HepG2 (cell line): ENCODE results near the gene BTG1. TPM values are rescaled to one million over a fixed set of nuclear protein-coding genes. Genes with fewer than 3 reads are reported as not detected.

Experiments
- ATAC-seq: fragments of 200-7000 bp; cut with Tn5 transposase; 3 replicates; pipeline ENCODE4 v1.9.1; 2020; ENCODE audit warnings: mild to moderate bottlenecking, moderate library complexity
- BruUV-seq: library from RNA; stranded (reverse); fragments of 400-500 nt; replicated peaks from 2 replicates; lab custom pipeline; 2021; lab: Mats Ljungman, UMichigan
- CTCF ChIA-PET: fragments of 300-600 bp; formaldehyde crosslinking; extraction: SDS; loops from one replicate; lab custom pipeline; 2021; ENCODE audit warnings: low total read pairs, inconsistent platforms, low intra/inter-chr PET ratio; lab: Yijun Ruan, JAX
- POLR2A ChIA-PET: fragments of 350-600 bp; sonication (Branson Sonifier 250); formaldehyde crosslinking; loops from one replicate; lab custom pipeline; 2020; ENCODE audit warnings: antibody characterized with exemption, inconsistent platforms; lab: Yijun Ruan, JAX
- DNase-seq: peaks from one replicate; pipeline ENCODE4 v3.0.0-alpha.2; 2015; ENCODE audit warnings: low spot score
- FAIRE-seq: peaks from 3 replicates; lab custom pipeline; 2011; peaks lifted over from hg19 to GRCh38; lab: Jason Lieb, UNC
- H2AFZ ChIP-seq: one replicate; pipeline ENCODE4 v1.6.1; 2011; ENCODE audit warnings: low read length, inconsistent platforms
- H3K27ac ChIP-seq: fragments of 300-600 bp; 3 replicates; pipeline ENCODE4 v1.8.0; 2011; ENCODE audit warnings: mixed run types, mild to moderate bottlenecking, mixed read lengths, low read length, inconsistent platforms; ENCODE audit not compliant: insufficient read depth; ENCODE audit errors: extremely low read length
- H3K27me3 ChIP-seq, 2 experiments: fragments of 200-600 bp in 1 of 2; 2 replicates in 1 of 2; 3 replicates in 1 of 2; pipeline versions ENCODE4 v1.6.0 to v1.8.0; 2011; ENCODE audit warnings: low read length in 2 of 2, mild to moderate bottlenecking in 2 of 2, moderate library complexity in 2 of 2, inconsistent platforms in 1 of 2; ENCODE audit not compliant: insufficient read depth in 2 of 2, control insufficient read depth in 1 of 2
- H3K36me3 ChIP-seq, 2 experiments: fragments of 200-600 bp in 1 of 2; replicated peaks in 1 of 2; 2 replicates in 1 of 2; 3 replicates in 1 of 2; pipeline versions ENCODE4 v1.5.1 to v1.8.0; 2011; ENCODE audit warnings: low read length in 2 of 2, inconsistent platforms in 1 of 2; ENCODE audit not compliant: insufficient read depth in 2 of 2, control insufficient read depth in 1 of 2
- H3K4me1 ChIP-seq: 2 replicates; pipeline ENCODE4 v1.5.1; 2012; ENCODE audit warnings: low read length, inconsistent platforms; ENCODE audit not compliant: insufficient read depth
- H3K4me2 ChIP-seq: 2 replicates; pipeline ENCODE4 v1.6.0; 2011; ENCODE audit warnings: low read depth, low read length, inconsistent platforms
- H3K4me3 ChIP-seq, 3 experiments: fragments of 200-600 bp in 1 of 3; sonication (generic), shearing (Covaris generic) in 1 of 3; replicated peaks in 1 of 3; 2 replicates each; pipeline ENCODE4 v1.5.1; 2011 to 2016; ENCODE audit warnings: low read length in 3 of 3, inconsistent platforms in 2 of 3, low read depth in 2 of 3, mild to moderate bottlenecking in 2 of 3, control low read depth in 1 of 3, mixed read lengths in 1 of 3; ENCODE audit not compliant: insufficient read depth in 1 of 3
- H3K79me2 ChIP-seq: one replicate; pipeline ENCODE4 v1.6.1; 2011; ENCODE audit warnings: low read length, inconsistent platforms; ENCODE audit not compliant: insufficient read depth
- H3K9ac ChIP-seq: 2 replicates; pipeline ENCODE4 v1.6.0; 2011; ENCODE audit warnings: mild to moderate bottlenecking, low read depth, low read length, inconsistent platforms; ENCODE audit not compliant: insufficient read depth
- H3K9me3 ChIP-seq: 2 replicates; pipeline ENCODE4 v1.5.1; 2012; ENCODE audit warnings: mild to moderate bottlenecking, low read length
- H4K20me1 ChIP-seq: 2 replicates; pipeline ENCODE4 v1.6.0; 2011; ENCODE audit warnings: inconsistent platforms, mild to moderate bottlenecking, low read length, moderate library complexity; ENCODE audit not compliant: insufficient read depth
- NAIF1 ChIP-seq: sonication (generic); formaldehyde crosslinking; IDR thresholded peaks from 2 replicates; pipeline ENCODE4 v1.5.0; 2020; ENCODE audit warnings: mild to moderate bottlenecking, missing genetic modification reagents, borderline replicate concordance
- SRSF4 ChIP-seq: fragments of 200-400 bp; formaldehyde crosslinking; IDR thresholded peaks from one replicate; pipeline ENCODE4 v1.6.1; 2018; ENCODE audit warnings: mild to moderate bottlenecking, low read depth, low read length, moderate library complexity; ENCODE audit not compliant: poor library complexity, severe bottlenecking
- ZFP62 ChIP-seq: sonication (generic); formaldehyde crosslinking; IDR thresholded peaks from 2 replicates; pipeline ENCODE4 v1.4.0; 2020; ENCODE audit warnings: missing genetic modification reagents
- ZKSCAN5 ChIP-seq: sonication (generic); formaldehyde crosslinking; IDR thresholded peaks from 2 replicates; pipeline ENCODE4 v1.5.1; 2020; ENCODE audit warnings: mild to moderate bottlenecking, missing genetic modification reagents
- ZNF879 ChIP-seq: sonication (generic); formaldehyde crosslinking; IDR thresholded peaks from 2 replicates; pipeline ENCODE4 v1.8.1; 2023; ENCODE audit warnings: missing genetic modification reagents
- WGBS: methylation state at CpG from one replicate; pipeline ENCODE4 v1.1.6; 2017; ENCODE audit warnings: low lambda C conversion rate; 5-methylcytosine and 5-hydroxymethylcytosine counted together
- in situ Hi-C: cut with HindIII; loops from 2 replicates; pipeline ENCODE4 v1.10.0; 2017; ENCODE audit warnings: low pct_unique_long_range_greater_than_20kb; ENCODE audit not compliant: extremely low pct_ligation_motif_present
- intact Hi-C: fragments of 100-400 bp; cut with micrococcal nuclease; formaldehyde crosslinking; loops from one replicate; pipeline ENCODE4 v1.10.0; 2022; ENCODE audit not compliant: unreplicated experiment
- polyA plus RNA-seq, 8 experiments: library from polyadenylated mRNA; depleted of rRNA in 3 of 8; stranded (reverse) in 7 of 8; unstranded in 1 of 8; fragments of >200 nt; fragmentation: Illumina TruSeq in 4 of 8; extraction: Trizol in 4 of 8; gene quantifications; 2 replicates each; pipeline versions ENCODE4 v1.2.1 to v1.2.3, GENCODE V29; 2011 to 2016; ENCODE audit warnings: low read depth in 4 of 8, missing spikeins in 1 of 8, mixed read lengths in 1 of 8; ENCODE audit not compliant: insufficient read depth in 1 of 8
- total RNA-seq, 5 experiments: library from RNA; depleted of rRNA; stranded (reverse); fragments of >200 nt; fragmentation: Illumina TruSeq; extraction: Trizol; gene quantifications; 2 replicates each; pipeline ENCODE4 v1.2.3, GENCODE V29; 2016; ENCODE audit warnings: low read depth in 1 of 5
- TF ChIP-seq, protein P1 (sequence below): sonication (generic); formaldehyde crosslinking; IDR thresholded peaks from 2 replicates; pipeline ENCODE4 v1.4.0; 2020; ENCODE audit warnings: mild to moderate bottlenecking, missing genetic modification reagents, borderline replicate concordance
- TF ChIP-seq, protein P2 (sequence below): fragments of 450-650 bp; IDR thresholded peaks from 2 replicates; pipeline ENCODE4 v1.6.1; 2016
- TF ChIP-seq, protein P3 (sequence below): sonication (generic); formaldehyde crosslinking; IDR thresholded peaks from 2 replicates; pipeline ENCODE4 v1.4.0; 2020; ENCODE audit warnings: missing genetic modification reagents, mild to moderate bottlenecking, borderline replicate concordance

The BTG1 gene
- total and polyA plus RNA-seq, 2 of the 13 experiments (the other 11 are each of a cell fraction or from before 2014, with no cell fraction given), result 7.5 to 16.7 TPM

DNA sequence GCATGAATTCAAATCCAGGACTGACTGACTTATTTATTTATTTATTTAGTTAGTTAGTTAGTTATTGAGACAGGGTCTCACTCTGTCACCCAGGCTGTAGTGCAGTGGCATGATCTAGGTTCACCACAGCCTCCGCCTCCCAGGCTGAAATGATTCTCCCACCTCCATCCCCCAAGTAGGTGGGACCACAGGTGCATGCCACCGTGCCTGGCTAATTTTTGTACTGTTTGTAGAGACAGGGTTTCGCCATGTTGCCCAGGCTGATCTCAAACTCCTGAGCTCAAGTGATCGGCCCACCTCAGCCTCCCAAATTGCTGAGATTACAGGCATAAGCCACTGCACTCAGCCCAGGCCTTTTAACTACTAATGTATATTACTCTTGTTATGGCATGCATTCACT lies 36.0 kb downstream of the BTG1 start:
- POLR2A ChIA-PET, result no interaction called here
- TF ChIP-seq, protein P1, sequence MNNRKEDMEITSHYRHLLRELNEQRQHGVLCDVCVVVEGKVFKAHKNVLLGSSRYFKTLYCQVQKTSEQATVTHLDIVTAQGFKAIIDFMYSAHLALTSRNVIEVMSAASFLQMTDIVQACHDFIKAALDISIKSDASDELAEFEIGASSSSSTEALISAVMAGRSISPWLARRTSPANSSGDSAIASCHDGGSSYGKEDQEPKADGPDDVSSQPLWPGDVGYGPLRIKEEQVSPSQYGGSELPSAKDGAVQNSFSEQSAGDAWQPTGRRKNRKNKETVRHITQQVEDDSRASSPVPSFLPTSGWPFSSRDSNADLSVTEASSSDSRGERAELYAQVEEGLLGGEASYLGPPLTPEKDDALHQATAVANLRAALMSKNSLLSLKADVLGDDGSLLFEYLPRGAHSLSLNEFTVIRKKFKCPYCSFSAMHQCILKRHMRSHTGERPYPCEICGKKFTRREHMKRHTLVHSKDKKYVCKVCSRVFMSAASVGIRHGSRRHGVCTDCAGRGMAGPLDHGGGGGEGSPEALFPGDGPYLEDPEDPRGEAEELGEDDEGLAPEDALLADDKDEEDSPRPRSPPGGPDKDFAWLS (CRISPR knock-in tag), result no peak
- TF ChIP-seq ZKSCAN5 (CRISPR knock-in tag) (no peak), ZNF879 (no peak), NAIF1 (CRISPR knock-in tag) (no peak), ZFP62 (no peak), SRSF4 (no peak)
- TF ChIP-seq, protein P2, sequence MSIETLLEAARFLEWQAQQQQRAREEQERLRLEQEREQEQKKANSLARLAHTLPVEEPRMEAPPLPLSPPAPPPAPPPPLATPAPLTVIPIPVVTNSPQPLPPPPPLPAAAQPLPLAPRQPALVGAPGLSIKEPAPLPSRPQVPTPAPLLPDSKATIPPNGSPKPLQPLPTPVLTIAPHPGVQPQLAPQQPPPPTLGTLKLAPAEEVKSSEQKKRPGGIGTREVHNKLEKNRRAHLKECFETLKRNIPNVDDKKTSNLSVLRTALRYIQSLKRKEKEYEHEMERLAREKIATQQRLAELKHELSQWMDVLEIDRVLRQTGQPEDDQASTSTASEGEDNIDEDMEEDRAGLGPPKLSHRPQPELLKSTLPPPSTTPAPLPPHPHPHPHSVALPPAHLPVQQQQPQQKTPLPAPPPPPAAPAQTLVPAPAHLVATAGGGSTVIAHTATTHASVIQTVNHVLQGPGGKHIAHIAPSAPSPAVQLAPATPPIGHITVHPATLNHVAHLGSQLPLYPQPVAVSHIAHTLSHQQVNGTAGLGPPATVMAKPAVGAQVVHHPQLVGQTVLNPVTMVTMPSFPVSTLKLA, result no peak
- TF ChIP-seq, protein P3, sequence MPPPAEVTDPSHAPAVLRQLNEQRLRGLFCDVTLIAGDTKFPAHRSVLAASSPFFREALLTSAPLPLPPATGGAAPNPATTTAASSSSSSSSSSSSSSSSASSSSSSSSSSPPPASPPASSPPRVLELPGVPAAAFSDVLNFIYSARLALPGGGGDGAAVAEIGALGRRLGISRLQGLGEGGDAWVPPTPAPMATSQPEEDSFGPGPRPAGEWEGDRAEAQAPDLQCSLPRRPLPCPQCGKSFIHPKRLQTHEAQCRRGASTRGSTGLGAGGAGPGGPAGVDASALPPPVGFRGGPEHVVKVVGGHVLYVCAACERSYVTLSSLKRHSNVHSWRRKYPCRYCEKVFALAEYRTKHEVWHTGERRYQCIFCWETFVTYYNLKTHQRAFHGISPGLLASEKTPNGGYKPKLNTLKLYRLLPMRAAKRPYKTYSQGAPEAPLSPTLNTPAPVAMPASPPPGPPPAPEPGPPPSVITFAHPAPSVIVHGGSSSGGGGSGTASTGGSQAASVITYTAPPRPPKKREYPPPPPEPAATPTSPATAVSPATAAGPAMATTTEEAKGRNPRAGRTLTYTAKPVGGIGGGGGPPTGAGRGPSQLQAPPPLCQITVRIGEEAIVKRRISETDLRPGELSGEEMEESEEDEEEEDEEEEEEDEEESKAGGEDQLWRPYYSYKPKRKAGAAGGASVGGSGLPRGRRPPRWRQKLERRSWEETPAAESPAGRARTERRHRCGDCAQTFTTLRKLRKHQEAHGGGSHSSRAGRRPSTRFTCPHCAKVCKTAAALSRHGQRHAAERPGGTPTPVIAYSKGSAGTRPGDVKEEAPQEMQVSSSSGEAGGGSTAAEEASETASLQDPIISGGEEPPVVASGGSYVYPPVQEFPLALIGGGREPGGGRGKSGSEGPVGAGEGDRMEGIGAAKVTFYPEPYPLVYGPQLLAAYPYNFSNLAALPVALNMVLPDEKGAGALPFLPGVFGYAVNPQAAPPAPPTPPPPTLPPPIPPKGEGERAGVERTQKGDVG (CRISPR knock-in tag), result no peak
- no peak for FAIRE-seq

More for the DNA sequence above, 36.0 kb downstream of the BTG1 start:
- Histone ChIP-seq H3K9ac (no peak overlapping the region), H2AFZ (no peak overlapping the region), H3K27ac (no peak overlapping the region), H3K79me2 (no peaks in the 10 kb centered on the region), H3K9me3 (no peaks in the 10 kb centered on the region), H3K36me3 (no peaks in the 10 kb centered on the region), H4K20me1 (no peaks in the 10 kb centered on the region), H3K4me1 (peaks cover 34% of the 10 kb centered on the region), H3K4me3 (no peak overlapping the region), H3K4me2 (no peak overlapping the region), H3K27me3 (no peaks in the 10 kb centered on the region)
- WGBS, result 67% methylated on average over 4 of the region's 4 CpGs
- DNase-seq (no peak), ATAC-seq (no peak)
- BruUV-seq, result no TSS peak
- in situ Hi-C loops (no loop called here), intact Hi-C loops (no loop called here)
- CTCF ChIA-PET, result no interaction called here
